HL-60 (cell line): ENCODE results near the gene SUGP2.
A peak's percentile ranks its signal among the peaks of the same experiment; 100 is the strongest.

Experiments
- DNase-seq, 2 experiments: peaks; one replicate each; pipeline ENCODE4 v3.0.0-alpha.2; 2010 to 2020; ENCODE audit warnings: low read depth in 1 of 2, low spot score in 1 of 2
- H3K27ac ChIP-seq: fragments of 250-450 bp; sonication (Bioruptor Pico); replicated peaks from 2 replicates; pipeline ENCODE4 v1.5.1; 2020; ENCODE audit warnings: mild to moderate bottlenecking, moderate library complexity
- H3K27me3 ChIP-seq: fragments of 250-450 bp; sonication (Bioruptor Pico); 2 replicates; pipeline ENCODE4 v1.5.1; 2021; ENCODE audit warnings: mild to moderate bottlenecking, moderate library complexity; ENCODE audit not compliant: insufficient read depth, poor library complexity, severe bottlenecking
- H3K4me3 ChIP-seq: replicated peaks from 2 replicates; pipeline ENCODE4 v1.5.1; 2011; ENCODE audit warnings: mild to moderate bottlenecking, control low read depth, low read length; ENCODE audit not compliant: insufficient read depth
- CTCF ChIP-seq: IDR thresholded peaks from one replicate; pipeline ENCODE4 v1.5.1; 2011; ENCODE audit warnings: low read length, control low read depth, inconsistent platforms; ENCODE audit not compliant: insufficient read depth
- GABPA ChIP-seq: IDR thresholded peaks from 2 replicates; pipeline ENCODE4 v1.6.1; 2012; ENCODE audit warnings: low read depth
- POLR2AphosphoS5 ChIP-seq: IDR thresholded peaks from 2 replicates; pipeline ENCODE4 v1.6.1; 2012; ENCODE audit warnings: low read depth
- REST ChIP-seq: IDR thresholded peaks from 2 replicates; pipeline ENCODE4 v1.6.1; 2012; ENCODE audit warnings: low read depth; ENCODE audit not compliant: insufficient replicate concordance
- SPI1 ChIP-seq: IDR thresholded peaks from 2 replicates; pipeline ENCODE4 v1.6.1; 2012; ENCODE audit warnings: low read depth, mild to moderate bottlenecking, borderline replicate concordance

SUGP2 gene

GRCh38 chr19:19006213-19006612 lies 27.1 kb downstream of the SUGP2 start:
- Histone ChIP-seq H3K27ac (no peak overlapping the region), H3K27me3 (no peaks in the 10 kb centered on the region), H3K4me3 (no peak overlapping the region)
- DNase-seq, result no peak
- TF ChIP-seq CTCF (no peak), GABPA (no peak), SPI1 (no peak), POLR2AphosphoS5 (no peak), REST (no peak)

GRCh38 chr19:19004144-19004543 lies 29.2 kb downstream of the SUGP2 start:
- no peak for TF ChIP-seq GABPA
- TF ChIP-seq POLR2AphosphoS5, result 0 out of 2 replicates have a peak, but pooled peaks have one; percentile 14
- no peak for DNase-seq
- no peaks in the 10 kb centered on the region for H3K27me3 ChIP-seq
- no peak overlapping the region for H3K27ac ChIP-seq
- H3K4me3 ChIP-seq, result no peak overlapping the region

- H3K27ac ChIP-seq, result no peak overlapping the region
- DNase-seq, result no peak
- H3K27me3 ChIP-seq, result no peaks in the 10 kb centered on the region
- TF ChIP-seq REST (no peak), POLR2AphosphoS5 (no peak), CTCF (peak; percentile 12), SPI1 (no peak), GABPA (no peak)
- H3K4me3 ChIP-seq, result no peak overlapping the region
These were observed 33.3 kb downstream of the SUGP2 start for GRCh38 chr19:18999896-19000620.

- TF ChIP-seq GABPA, result no peak
- TF ChIP-seq CTCF, result no peak
- no peak for TF ChIP-seq SPI1
- TF ChIP-seq POLR2AphosphoS5, result no peak
- no peak for TF ChIP-seq REST
- Histone ChIP-seq H3K27ac (no peak overlapping the region), H3K27me3 (no peaks in the 10 kb centered on the region), H3K4me3 (no peak overlapping the region)
- DNase-seq, result no peak
These were observed 34.1 kb downstream of the SUGP2 start for GRCh38 chr19:18999016-18999758.
